Peyer's patch (tissue), 4 donors: ENCODE data around the gene LIPC. TPM values are rescaled to one million over a fixed set of nuclear protein-coding genes. Genes with fewer than 3 reads are reported as not detected.

ENCODE experiments used
- DNase-seq, 3 donors: peaks; one replicate each; pipeline ENCODE4 v3.0.0-alpha.2; 2017 to 2019
- H3K27ac ChIP-seq, 4 donors: fragments of 200-600 bp; sonication (generic); one replicate each; pipeline ENCODE4 v1.5.1; 2016 to 2019
- H3K27me3 ChIP-seq, 2 donors: fragments of 200-600 bp; sonication (generic); one replicate each; pipeline ENCODE4 v1.5.1; 2019
- H3K36me3 ChIP-seq, 3 donors: fragments of 200-600 bp; sonication (generic); one replicate each; pipeline ENCODE4 v1.5.1; 2016 to 2019
- H3K4me1 ChIP-seq, 4 donors: fragments of 200-600 bp; sonication (generic); one replicate each; pipeline ENCODE4 v1.5.1; 2016 to 2019
- H3K4me3 ChIP-seq, 4 donors: fragments of 200-600 bp; sonication (generic); 1 replicate in 3 of 4; 2 replicates in 1 of 4; pipeline ENCODE4 v1.5.1; 2016 to 2019; ENCODE audit warnings: mild to moderate bottlenecking in 1 of 4
- H3K9me3 ChIP-seq, 4 donors: fragments of 200-600 bp; sonication (generic); one replicate each; pipeline ENCODE4 v1.5.1; 2016 to 2019; ENCODE audit warnings: mild to moderate bottlenecking in 1 of 4
- POLR2A ChIP-seq, 2 donors: fragments of 450-650 bp; IDR thresholded peaks; one replicate each; pipeline ENCODE4 v1.5.1; 2017; ENCODE audit warnings: antibody characterized with exemption in 2 of 2, mild to moderate bottlenecking in 2 of 2, moderate library complexity in 2 of 2
- total RNA-seq, 4 donors: library from RNA; depleted of rRNA; stranded (reverse); fragments of >200 nt; gene quantifications; one replicate each; pipeline ENCODE4 v1.1.0, GENCODE V29; 2016
- TF ChIP-seq, protein P1 (sequence below), 6 experiments: fragments of 450-650 bp in 4 of 6; fragments of 200-600 bp in 2 of 6; sonication (generic) in 1 of 6; IDR thresholded peaks; one replicate each; pipeline ENCODE4 v1.5.1; 2017 to 2019; ENCODE audit warnings: antibody characterized with exemption in 6 of 6, mild to moderate bottlenecking in 3 of 6, moderate library complexity in 1 of 6

LIPC gene
- total RNA-seq, 4 donors from 2014 or later, result 0.40 to 8.9 (median 1.0) TPM; not detected in 1

DNA sequence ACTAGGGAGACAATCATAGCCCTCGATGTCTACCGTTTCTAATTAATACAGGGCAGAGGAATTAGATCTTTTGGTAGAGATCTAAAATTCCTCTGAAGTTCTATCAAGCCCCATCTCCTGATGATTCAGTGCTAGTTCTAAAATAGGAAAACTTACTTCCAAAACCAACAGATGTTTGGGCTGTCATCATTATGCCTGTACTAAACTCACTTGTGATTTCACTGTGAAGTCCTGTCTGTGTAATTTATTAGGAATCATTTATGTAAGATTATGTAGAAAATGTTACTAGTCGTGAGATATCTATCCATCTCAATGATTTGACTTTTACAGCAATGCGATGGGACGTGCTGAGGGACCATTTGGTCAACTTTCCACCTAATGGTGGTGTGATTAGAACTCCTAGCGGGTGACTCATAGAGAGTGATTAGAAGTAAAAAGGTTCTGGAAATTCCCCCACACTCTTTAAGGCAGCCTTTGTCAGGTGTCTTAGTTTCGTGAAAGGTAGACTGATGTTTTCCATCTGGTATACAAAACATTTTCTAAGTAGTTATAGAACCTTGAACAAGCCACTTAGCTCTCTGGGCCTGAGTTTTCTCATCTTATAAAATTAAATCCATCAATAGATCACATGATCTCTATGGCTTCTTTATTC lies 34.2 kb downstream of the LIPC start:
- Histone ChIP-seq H3K9me3 (no peaks in the 10 kb centered on the region), H3K36me3 (no peaks in the 10 kb centered on the region), H3K27ac (no peak overlapping the region)

DNA sequence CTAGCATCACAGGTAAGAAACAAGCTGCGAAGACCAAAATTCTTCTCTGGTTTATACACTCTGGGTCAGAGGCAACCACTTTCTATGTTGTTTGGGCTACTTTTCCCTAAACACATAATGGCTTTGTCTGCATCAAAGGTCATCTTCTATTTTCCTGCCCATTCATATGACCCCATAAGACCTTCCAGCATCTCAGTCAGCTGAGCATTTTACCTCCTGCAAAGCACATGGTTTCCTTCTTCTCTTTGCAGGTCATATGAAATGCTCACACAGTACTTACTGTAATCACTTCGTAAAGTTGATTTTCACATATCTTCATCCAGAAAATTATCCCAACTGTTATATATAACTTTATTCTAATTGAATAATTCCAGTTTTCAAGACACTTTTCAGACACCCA lies 34.8 kb downstream of the LIPC start:
- Histone ChIP-seq H3K4me1 (no peaks in the 10 kb centered on the region), H3K9me3 (no peaks in the 10 kb centered on the region), H3K4me3 (no peak overlapping the region), H3K36me3 (no peaks in the 10 kb centered on the region), H3K27me3 (no peaks in the 10 kb centered on the region), H3K27ac (no peak overlapping the region)
- TF ChIP-seq, protein P1, sequence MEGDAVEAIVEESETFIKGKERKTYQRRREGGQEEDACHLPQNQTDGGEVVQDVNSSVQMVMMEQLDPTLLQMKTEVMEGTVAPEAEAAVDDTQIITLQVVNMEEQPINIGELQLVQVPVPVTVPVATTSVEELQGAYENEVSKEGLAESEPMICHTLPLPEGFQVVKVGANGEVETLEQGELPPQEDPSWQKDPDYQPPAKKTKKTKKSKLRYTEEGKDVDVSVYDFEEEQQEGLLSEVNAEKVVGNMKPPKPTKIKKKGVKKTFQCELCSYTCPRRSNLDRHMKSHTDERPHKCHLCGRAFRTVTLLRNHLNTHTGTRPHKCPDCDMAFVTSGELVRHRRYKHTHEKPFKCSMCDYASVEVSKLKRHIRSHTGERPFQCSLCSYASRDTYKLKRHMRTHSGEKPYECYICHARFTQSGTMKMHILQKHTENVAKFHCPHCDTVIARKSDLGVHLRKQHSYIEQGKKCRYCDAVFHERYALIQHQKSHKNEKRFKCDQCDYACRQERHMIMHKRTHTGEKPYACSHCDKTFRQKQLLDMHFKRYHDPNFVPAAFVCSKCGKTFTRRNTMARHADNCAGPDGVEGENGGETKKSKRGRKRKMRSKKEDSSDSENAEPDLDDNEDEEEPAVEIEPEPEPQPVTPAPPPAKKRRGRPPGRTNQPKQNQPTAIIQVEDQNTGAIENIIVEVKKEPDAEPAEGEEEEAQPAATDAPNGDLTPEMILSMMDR (IDR thresholded peaks at IDR 0.05), result no peak
- TF ChIP-seq POLR2A (IDR thresholded peaks at IDR 0.05), result no peak
- DNase-seq, result no peak

More for the DNA sequence above, 34.2 kb downstream of the LIPC start:
- no peak for DNase-seq
- TF ChIP-seq, protein P1 (IDR thresholded peaks at IDR 0.05), result no peak
- no peak for TF ChIP-seq POLR2A (IDR thresholded peaks at IDR 0.05)
- Histone ChIP-seq H3K4me1 (no peaks in the 10 kb centered on the region), H3K4me3 (no peak overlapping the region), H3K27me3 (no peaks in the 10 kb centered on the region)

DNA sequence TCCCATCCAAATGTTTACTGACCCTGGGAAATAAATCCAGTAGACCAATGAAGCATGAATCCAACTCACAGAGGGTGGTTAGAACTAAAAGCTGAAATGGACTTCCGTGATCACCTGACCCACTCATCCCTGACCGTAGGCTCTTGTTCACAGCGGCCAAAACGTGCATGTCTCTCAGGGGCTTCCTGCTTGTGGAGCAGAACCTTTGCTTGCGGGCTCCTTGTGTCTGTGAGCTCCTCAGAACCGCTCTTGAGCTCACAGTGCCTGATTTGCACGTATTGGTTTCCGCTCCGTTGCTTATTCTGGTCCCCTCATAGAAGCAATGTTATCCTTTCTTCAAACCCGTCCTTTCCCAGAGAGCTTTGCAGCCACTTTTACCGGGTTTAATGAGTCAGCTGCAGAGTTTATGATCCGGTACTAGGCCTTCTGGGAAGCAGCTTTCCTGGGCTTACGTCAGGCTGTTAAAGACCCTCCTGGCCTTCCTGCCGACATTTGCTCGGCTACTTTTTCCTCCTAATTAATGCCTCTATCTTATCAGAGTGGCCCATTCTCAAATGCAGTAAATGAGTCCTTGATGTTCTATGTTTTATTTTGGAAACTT lies 35.4 kb downstream of the LIPC start:
- Histone ChIP-seq H3K9me3 (no peaks in the 10 kb centered on the region), H3K27ac (no peak overlapping the region), H3K4me1 (no peaks in the 10 kb centered on the region), H3K36me3 (no peaks in the 10 kb centered on the region), H3K4me3 (no peak overlapping the region), H3K27me3 (no peaks in the 10 kb centered on the region)
- no peak for TF ChIP-seq POLR2A (IDR thresholded peaks at IDR 0.05)
- TF ChIP-seq, protein P1 (IDR thresholded peaks at IDR 0.05), result no peak
- no peak for DNase-seq

DNA sequence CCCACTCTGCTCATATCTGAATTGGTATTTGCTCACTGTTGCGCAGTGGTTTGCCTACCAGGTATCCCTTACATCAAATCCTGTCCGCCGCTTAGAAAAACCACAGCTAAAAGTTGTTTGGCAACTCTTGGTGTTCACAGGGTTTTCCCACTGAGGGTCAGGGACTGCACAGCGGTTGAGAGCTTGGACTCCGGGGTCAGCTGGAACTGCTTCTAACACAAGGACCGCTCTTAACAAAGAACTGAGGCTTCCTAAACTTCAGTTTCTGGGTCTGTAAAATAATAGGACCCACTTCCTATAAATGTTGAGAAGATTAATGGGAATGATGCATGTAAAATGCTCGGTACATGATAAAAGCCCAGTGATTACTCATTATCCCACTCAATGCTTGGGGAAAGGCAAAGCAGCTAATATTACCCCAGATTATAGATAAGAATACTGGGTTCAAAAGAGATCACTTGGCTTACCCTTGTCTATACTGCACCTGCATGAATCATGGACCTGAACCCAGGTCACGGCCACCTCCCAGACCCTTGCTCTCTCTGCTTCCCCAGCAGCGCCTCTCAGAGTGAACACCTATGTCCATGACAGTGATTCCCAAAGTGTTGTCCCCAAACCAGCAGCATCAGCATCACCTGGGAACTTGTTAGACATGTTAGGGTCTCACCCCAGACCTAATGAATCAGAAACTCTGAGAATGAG lies 36.1 kb downstream of the LIPC start:
- DNase-seq, result no peak
- no peak overlapping the region for H3K4me3 ChIP-seq
- no peaks in the 10 kb centered on the region for H3K9me3 ChIP-seq
- no peaks in the 10 kb centered on the region for H3K36me3 ChIP-seq
- no peak overlapping the region for H3K27ac ChIP-seq
- TF ChIP-seq, protein P1 (IDR thresholded peaks at IDR 0.05), result no peak
- no peak for TF ChIP-seq POLR2A (IDR thresholded peaks at IDR 0.05)
- no peaks in the 10 kb centered on the region for H3K4me1 ChIP-seq
- no peaks in the 10 kb centered on the region for H3K27me3 ChIP-seq

DNA sequence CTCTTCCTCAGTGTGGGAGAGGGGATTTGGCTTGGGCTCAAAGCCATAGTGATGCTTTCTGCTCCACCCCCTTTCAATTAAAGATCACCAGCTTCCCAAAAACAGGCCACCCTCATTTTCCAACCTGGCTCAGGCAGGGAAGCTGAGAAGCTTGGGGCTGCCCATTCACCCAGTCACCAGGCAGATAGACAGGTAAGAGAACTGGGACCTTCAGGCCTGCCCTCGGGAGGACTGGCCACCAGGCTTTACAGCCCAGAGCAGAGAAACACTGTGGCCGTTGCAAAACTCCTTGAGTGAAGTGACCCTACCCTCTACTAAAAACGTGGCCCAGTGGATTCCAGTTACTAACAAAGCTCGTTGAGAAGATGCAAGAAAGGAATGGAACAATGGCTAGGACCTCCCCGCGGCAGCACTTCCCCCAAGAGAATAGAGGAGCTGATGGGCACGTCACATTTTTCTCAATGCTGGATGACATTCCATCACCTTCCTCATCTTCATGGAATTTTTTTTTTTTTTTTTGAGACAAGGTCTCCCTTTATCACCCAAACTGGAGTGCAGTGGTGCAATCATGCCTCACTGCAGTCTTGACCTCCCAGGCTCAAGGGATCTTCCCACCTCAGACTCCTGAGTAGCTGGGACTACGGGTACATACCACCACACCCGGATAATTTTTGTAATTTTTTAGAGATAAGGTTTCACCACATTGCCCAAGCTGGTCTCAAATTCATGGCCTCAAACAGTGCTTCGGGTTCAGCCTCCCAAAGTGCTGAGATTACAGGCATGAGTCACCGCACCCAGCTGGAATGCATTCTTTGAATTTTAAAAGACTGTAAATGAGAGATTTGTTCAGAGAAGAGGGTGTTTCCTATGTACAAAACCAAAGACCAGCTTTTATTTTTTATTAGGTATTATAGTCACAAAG lies 37.9 kb downstream of the LIPC start:
- TF ChIP-seq, protein P1 (IDR thresholded peaks at IDR 0.05), result no peak
- TF ChIP-seq POLR2A (IDR thresholded peaks at IDR 0.05), result no peak
- no peaks in the 10 kb centered on the region for H3K27me3 ChIP-seq
- H3K4me1 ChIP-seq, result peaks cover 0 to under 1% (median 0%) of the 10 kb centered on the region in 4 donors

More for the DNA sequence above, 37.9 kb downstream of the LIPC start:
- no peaks in the 10 kb centered on the region for H3K36me3 ChIP-seq
- H3K4me3 ChIP-seq, result no peak overlapping the region
- H3K9me3 ChIP-seq, result no peaks in the 10 kb centered on the region
- no peak overlapping the region for H3K27ac ChIP-seq
- DNase-seq, result no peak
